Spleen (tissue), 7 donors: Measurements from ENCODE around the gene FANCL.

ENCODE experiments used
- CTCF ChIP-seq, 11 experiments: fragments of 200-600 bp in 7 of 11; fragments of 450-650 bp in 4 of 11; sonication (generic) in 4 of 11; IDR thresholded peaks in 8 of 11; conservative IDR thresholded peaks in 3 of 11; 1 replicate in 7 of 11; 2 replicates in 4 of 11; pipeline versions ENCODE4 v1.4.0 to v1.8.0; 2016 to 2021; ENCODE audit warnings: antibody characterized with exemption in 11 of 11, inconsistent platforms in 4 of 11, mild to moderate bottlenecking in 1 of 11
- POLR2AphosphoS5 ChIP-seq, 3 donors: sonication (generic); formaldehyde crosslinking; IDR thresholded peaks; one replicate each; pipeline ENCODE4 v1.5.1; 2017; ENCODE audit warnings: antibody characterized with exemption in 3 of 3
- donor health status: DM: no; HTN: no; CAD: no; lungs with moderate emphysema.
- donor health status: DM: no; HTN: no; CAD: no.
- donor health status: DM: no; HTN: no; CAD: no.

- TF ChIP-seq CTCF (IDR thresholded peaks at IDR 0.05 in 8 of 11, conservative IDR thresholded peaks at IDR 0.05 in 3 of 11) (no peak), POLR2AphosphoS5 (IDR thresholded peaks at IDR 0.05) (no peak)
These were observed 12.8 kb downstream of the FANCL start for GRCh38 chr2:58228299-58228698.
